ELR (cell line): ENCODE data around the gene GPAT2.
A peak's percentile ranks its signal among the peaks of the same experiment; 100 is the strongest.
"Not testable (repeated sequence)": the region's sequence is repeated elsewhere in the genome, so short reads cannot be mapped to it uniquely, and the experiment has no call there.

ENCODE experiments used
- DNase-seq: peaks from one replicate; pipeline ENCODE4 v3.0.0-alpha.2; 2015; ENCODE audit warnings: low read depth

The GPAT2 gene

DNA sequence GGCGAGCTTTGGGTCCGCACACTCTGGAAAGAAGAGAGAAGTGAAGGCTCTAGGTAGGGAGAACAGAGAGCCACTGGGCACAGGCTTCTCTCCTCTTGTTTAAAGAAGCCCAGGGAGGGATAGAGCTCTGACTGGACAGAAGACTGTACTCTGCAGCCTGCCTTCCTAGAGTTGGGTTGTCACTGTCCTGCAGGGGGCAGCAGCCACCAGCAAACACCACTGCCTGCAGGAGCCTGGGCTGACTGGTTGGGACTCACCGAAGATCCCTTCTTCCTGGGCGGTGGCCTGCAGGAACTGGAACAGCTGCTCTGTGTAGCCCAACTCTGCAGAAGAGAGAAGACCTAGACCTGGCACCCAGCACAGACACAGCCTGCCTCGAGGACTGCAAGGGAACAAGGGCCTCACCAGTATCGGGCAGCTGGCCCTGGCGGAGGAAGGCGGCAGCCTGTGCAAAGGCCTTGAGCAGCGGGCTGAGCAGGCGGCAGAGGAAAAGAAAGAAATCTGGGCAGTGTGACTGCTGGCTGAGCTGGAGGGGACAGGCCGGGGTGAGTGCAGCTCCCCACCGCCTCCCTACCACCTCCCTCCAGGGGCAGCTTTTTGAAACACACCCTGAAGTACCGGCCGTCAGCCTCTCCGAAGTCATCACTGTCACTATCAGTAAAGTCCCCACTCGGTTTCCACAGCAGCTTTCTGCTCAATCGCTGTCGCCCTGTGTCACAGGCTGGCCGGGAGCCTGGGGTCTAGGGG is 11.8 kb downstream of the GPAT2 start:
- peak; percentile 78 for DNase-seq

DNA sequence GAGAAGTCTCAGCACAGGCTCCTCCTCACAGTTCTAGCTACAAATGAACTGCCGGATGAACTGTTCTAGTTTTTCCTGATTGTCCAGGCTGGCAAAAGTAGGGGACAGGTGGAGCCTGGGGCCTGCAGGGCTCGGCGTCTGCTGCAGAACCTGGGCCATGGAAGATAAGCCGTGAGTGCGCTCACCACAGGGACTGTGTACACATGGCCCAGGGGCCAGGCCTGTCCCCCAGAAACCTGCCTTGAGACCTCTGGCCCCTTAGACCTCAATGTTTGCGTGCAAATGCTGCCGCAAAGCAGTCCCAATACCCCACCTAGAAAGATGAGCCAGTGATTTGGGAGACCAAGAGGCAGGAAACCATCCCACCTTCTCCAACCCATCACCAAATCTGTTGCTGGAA is 12.6 kb downstream of the GPAT2 start:
- DNase-seq: not testable (repeated sequence)

DNA sequence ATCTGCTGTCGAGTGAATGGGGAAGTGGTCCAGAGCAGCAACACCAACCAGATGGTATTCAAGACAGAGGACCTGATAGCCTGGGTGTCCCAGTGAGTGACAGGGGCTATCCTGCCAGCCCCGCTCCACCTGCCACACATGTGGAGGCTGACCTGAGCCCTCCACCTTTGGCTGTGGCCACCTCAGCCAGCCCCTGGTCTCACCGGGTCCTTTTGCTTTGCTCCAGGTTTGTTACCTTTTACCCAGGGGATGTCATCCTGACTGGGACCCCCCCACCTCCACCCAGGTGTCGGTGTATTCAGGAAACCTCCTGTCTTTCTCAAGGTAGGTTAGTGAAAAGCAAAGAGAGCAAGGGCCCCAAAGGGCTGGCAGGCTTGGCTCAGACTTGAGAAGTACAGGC is 13.6 kb downstream of the GPAT2 start:
- not testable (repeated sequence) for DNase-seq

DNA sequence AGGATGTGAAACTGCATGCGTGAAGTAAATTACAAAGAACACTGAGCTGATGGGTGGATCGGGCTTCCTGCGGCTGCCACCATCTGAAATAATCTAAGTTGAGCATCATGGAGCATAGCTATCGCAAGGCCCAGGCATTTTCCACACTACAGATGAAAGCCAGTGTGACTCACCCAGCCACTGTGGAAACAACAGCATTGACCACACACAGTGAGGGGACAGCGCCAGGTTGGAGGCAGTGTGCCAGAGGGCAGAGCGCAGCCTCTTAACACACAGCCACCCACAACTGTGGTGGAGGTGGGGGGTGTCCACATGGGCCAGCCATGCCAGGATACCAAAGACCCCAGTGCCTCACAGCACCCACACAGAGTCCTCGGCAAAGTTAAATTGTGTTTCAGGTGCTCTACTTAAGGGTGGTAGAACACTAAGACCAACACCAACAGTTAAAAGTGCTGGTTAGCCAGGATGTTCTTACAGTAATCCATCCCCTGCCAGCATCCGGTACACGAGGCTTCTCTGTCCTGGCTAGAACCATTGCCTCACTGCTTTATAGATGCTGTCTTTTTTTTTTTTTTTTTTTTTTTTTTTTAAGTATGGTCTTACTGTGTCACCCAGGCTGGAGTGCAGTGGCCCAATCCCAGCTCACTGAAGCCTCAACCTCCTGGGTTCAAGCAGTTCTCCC is 14.7 kb downstream of the GPAT2 start:
- not testable (repeated sequence) for DNase-seq

DNA sequence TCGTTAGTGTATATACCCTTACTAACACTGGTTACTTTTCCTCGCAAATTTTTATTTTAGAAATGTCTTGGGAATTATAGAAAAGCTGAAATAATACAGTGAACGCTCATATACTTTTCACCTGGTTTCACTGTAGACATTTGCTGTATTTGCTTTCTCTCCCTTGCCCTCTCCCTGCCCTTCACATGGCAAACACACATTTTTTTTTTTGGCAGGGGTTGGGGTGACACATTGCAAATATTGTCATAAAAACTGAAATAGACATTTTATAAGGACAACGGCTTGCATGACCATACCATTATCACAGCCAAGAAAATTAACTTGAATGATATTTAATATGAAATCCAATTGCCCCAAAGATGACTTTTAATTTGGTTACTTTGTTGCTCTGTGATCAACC is 18.4 kb downstream of the GPAT2 start:
- not testable (repeated sequence) for DNase-seq

DNA sequence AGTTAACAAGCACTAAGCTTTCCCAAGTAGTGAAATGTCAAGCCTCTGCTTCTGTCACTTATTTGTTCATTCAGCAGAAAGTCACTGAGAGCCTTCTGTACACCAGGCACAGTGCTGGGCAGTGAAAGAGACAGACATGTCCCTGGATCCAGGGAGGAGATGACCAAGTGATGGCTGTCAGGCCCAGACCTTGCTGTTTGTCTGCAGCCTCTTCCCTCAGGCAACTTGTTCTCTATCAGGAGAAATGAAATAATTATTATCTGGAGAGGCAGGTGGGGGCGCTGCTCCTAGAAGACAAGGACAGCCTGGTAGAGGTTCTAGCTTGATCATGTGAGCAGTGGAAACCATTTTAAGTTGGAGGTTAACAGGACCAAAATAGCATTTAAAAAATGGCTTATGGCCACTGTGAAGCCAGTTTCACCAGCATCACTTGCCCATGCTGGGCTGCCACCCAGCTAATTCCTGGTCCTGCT is 21.9 kb downstream of the GPAT2 start:
- not testable (repeated sequence) for DNase-seq

DNA sequence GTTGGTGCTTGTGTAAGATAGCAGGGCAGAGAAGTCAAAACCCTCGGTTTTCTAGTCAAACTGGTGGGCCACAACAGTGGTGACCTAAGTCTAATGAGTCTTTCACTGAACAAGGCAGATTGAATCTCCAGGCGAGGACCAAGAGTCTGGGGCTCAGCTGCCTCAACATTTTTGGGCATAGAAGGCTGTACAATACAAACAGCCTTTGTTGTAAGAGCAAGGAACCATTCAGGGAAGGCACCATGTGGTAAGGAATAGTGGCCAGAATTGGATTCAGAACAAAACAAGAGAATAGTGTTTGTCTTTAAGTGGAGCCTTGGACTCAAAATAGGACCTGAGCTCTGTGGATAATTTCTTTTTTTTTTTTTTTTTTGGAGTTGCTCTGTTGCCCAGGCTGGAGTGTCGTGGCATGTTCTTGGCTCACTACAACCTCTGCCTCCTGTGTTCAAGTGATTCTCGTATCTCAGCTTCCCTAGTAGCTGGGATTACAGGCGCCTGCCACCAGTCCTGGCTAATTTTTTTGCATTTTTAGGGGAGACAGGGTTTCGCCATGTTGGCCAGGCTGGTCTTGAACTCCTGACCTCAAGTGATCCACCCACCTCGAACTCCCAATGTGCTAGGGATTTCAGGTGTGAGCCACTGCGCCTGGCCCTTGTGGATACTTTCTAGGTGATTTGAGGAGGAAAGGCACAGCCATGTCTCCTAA is 22.5 kb downstream of the GPAT2 start:
- DNase-seq: not testable (repeated sequence)

DNA sequence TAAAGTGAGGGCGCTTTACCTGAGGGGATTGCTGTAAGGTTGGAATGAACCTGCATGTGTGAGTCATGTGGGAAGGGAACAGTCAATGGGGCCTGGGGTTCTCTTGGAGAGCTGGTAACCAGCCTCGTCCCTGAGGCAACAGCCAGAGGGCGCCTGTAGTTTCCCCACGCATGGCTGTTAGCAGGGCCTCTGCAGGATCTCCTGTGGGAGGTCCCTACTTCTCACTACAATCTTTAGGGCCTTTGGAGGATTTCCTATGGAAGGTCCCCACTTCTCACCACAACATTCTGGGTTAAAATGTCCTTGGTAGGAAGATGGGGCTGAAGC is 23.6 kb downstream of the GPAT2 start:
- peak; percentile 46 for DNase-seq

DNA sequence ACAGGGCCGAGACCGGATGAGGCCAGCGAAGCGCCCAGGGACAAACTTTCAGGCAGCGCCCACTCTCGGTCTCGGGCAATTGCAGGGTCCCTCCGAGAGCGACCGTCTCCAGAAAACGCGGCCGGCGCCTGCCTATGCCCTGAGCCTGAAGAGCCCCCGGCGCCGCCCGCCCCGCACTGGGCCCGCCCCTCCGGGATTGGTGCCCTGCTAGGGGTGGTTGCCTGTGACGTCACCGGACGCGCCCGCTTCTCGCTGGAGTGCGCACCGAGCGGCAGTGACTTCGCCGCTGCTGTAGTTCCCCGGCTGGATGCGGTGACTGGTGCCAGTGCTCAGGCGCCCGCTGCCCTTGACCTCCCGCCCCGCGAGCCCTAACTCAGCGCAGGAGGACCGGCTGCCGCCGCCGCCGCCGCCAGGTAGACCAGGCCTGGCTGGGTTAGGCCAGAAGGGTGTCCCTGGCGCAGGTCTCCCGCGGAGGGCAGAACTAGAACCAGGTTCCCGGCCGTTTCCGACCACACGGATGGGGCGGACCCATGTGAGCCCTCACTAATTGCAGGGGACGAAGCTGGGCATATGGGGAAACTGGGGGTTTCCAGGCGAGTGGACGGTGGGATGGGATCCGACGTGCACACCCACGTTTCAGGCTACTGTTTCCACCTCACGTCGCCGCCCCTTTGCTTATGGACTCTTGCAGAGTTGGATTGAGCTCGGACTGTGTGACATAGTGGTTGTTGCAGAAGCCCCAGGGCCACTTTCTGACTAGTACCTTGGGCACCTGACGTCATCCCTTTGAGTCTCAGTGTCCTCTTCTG is 24.2 kb downstream of the GPAT2 start:
- peak; percentile 86 for DNase-seq

DNA sequence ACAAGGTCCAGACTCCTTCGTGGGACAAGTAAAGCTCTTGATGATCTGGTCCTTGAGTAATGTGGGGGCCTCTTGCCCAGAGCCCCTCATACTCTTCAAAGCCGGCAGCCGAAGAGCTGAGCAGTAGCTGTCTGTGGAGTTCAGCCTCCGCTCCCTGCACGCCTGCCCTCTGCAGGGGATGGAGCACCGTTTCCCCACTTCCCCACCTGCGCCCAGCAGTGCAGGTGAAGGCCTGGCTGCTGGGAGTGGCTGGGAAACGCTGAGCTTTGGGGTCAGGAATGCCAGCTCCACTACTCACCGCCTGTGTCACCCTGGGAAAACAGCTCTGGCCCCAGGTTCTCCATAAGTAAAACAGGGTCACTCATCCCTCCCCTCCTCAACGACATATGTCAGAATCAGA is 24.9 kb downstream of the GPAT2 start:
- DNase-seq: not testable (repeated sequence)

DNA sequence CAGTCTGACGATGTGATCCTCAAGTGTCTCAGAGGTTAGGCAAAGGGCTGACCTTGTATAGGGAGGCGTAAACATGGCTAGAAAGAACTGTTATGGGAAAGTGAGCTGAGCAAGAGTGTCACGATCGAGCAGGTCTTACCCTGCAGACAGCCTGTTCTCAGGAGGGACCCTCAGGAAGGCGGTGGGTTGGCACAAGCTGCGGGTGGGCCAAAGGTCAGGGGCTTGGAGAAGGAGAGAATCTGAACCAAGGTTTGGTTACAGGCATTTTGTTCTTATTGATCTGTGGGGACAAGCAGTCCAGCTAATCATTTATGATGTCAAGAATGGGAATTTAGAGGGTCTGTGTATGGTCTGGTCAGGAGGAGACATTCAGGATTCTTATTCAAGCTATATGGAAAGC is 26.7 kb downstream of the GPAT2 start:
- DNase-seq: not testable (repeated sequence)

DNA sequence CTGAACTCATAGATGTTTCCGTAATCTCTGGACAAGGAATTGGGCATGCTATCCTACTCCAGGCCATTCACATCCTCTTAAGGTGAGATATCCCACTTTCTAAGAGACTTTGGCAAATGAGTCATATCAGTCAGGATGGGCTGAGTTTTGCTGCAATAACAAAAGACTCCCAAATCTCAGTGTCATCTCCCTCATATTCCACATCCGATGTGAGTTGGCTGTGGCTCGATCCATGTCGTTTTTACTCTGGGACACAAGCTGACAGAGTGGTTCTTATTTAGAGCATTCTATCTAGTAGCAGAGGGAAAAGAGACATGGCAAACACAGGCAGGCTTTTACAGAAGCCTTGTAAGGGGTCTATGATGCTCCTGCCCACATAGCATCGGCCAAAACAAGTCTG is 28.5 kb downstream of the GPAT2 start:
- DNase-seq: not testable (repeated sequence)

DNA sequence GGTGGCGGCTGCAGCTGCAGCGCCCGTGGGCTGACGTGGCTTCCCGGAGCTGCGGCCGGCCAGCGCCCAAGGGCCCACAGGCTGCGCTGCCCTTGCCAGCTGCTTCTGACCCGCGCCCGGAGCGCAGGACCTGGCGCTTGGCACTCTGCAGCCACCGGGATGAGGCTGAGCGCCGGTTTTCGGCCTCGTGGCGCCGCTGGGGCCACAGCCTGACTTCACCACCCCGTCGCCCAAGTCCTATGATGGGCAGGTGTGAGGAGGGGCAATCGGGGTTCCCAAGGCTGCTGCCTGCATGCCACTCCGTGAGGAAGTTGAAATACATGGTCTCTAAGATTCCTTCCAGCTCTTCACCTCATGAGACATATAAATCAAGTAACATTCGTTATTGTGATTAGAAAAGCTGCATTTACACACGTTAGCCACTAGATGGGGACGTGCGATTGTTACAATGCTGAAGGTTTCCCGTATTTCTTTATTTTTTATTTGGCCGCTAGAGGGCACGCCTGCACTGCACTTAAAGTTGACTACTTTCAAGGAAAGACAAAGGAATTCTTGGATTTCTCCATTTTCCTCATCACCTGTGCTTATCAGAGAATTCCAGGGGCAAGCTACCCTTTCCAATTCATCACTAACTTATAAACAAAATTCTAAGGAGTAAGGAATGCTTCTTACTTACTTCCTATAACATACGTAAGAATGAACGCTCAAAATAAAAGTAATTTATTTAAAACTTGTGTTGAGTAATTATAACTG is 42.0 kb downstream of the GPAT2 start:
- DNase-seq: peak; percentile 70

DNA sequence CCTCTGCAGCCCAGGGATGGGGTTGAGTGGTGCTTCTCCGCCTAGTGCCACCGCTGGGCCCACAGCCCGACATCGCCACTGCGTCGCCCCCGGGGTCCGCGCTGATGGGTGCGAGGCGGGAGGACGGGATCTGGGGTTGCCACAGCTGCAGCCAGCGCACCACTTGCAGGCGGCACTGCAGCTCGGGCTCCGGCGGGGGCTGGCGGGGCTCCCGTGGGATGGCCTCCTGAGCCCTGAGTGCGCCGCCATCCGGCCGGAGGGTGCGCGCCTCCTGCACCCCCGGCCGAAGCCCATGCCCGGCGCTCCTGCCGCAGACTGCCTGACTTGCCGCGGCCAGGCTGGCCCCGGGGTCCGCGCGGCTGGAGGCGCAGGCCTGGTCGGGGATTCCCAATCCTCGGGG is 42.6 kb downstream of the GPAT2 start:
- DNase-seq: not testable (repeated sequence)

DNA sequence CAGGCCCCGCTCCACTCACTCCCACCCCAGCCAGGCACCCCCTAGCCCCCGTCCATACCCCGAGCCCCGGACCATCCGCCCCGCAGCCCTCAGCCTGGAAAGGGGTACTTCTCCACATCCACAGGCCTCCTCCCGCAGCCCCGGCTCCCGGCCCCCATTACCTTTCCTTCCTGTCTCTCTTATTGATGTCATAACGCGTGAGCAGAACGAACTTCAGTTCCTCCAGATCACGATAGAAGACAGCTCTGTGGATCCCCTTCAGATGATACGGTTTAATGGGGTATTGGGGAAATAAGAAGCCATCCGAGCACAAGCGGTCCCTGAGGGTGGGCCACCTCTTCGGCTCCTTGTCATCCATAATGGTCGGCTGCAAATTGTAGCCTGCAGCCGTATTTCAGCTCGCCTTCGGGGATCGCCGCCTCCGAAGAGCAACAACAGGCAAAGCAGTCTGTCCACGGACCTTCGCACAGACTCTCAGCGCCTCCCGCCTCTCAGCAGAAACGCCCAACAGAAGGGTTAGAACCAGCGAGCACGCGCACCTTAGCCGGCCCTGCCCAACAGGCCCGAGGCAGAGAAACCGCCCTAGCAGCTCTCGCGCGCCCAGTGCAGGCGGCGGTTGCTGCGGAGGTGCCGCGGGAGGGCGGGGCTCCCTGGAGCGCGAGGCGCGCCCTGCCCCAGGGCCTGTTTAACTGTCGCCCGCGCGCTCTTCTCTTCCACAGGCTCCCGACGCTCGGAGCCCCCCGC is 43.2 kb downstream of the GPAT2 start, which contains the start of gene ANKRD36C:
Gene ANKRD36C (minus strand): TSS at position 474 of the 744 bp plus-strand sequence. CDS start 116 bp downstream, at position 358.
- DNase-seq: peak; percentile 44

DNA sequence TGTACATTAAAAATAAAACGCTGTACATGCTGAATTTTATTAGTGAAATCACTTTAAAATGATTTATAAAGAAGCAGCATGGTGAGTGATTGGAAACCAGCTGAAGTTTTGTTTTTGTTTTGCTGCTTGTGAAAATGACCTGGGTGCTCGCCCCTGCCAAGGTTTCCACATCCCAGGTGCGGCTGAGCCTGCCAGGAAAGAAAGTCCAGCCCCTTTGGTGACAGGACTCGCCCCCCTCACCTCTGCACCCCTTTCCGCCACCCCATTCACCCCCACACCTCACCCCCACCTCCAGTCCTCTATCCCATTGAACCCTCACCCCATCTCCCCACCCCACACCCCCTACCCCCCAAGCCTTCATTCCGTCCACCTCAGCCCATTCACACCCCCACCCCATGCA is 43.8 kb downstream of the GPAT2 start:
- not testable (repeated sequence) for DNase-seq
